Measurements from ENCODE around the gene DGKQ. TPM values are rescaled to one million over a fixed set of nuclear protein-coding genes. Genes with fewer than 3 reads are reported as not detected.
A peak's percentile ranks its signal among the peaks of the same experiment; 100 is the strongest.

The DGKQ gene
- total and polyA plus RNA-seq, 9 of the 15 experiments (the other 6 are each of a cell fraction or from before 2014, with no cell fraction given) = 0.17 to 22.0 (median 5.6) TPM

GRCh38 chr4:986879-987623 is 13.7 kb upstream of the DGKQ start, which contains the start of gene IDUA (continued):
- TF ChIP-seq UBTF (IDR thresholded peaks at IDR 0.05; ENCODE audit: borderline replicate concordance in 1 of 2, low read depth in 2 of 2, low read length in 2 of 2) = no peak
- no peak for TF ChIP-seq NCOA6 (IDR thresholded peaks at IDR 0.05)
- no peak for TF ChIP-seq PTTG1 (tag; IDR thresholded peaks at IDR 0.05; ENCODE audit: low read depth)
- no peak for TF ChIP-seq ZBTB49 (CRISPR knock-in tag; IDR thresholded peaks at IDR 0.05; ENCODE audit: borderline replicate concordance)
- no peak for TF ChIP-seq U2AF2 (optimal IDR thresholded peaks at IDR 0.05; ENCODE audit: low read depth, low read length)
- TF ChIP-seq, protein P1, sequence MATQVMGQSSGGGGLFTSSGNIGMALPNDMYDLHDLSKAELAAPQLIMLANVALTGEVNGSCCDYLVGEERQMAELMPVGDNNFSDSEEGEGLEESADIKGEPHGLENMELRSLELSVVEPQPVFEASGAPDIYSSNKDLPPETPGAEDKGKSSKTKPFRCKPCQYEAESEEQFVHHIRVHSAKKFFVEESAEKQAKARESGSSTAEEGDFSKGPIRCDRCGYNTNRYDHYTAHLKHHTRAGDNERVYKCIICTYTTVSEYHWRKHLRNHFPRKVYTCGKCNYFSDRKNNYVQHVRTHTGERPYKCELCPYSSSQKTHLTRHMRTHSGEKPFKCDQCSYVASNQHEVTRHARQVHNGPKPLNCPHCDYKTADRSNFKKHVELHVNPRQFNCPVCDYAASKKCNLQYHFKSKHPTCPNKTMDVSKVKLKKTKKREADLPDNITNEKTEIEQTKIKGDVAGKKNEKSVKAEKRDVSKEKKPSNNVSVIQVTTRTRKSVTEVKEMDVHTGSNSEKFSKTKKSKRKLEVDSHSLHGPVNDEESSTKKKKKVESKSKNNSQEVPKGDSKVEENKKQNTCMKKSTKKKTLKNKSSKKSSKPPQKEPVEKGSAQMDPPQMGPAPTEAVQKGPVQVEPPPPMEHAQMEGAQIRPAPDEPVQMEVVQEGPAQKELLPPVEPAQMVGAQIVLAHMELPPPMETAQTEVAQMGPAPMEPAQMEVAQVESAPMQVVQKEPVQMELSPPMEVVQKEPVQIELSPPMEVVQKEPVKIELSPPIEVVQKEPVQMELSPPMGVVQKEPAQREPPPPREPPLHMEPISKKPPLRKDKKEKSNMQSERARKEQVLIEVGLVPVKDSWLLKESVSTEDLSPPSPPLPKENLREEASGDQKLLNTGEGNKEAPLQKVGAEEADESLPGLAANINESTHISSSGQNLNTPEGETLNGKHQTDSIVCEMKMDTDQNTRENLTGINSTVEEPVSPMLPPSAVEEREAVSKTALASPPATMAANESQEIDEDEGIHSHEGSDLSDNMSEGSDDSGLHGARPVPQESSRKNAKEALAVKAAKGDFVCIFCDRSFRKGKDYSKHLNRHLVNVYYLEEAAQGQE (IDR thresholded peaks at IDR 0.05; ENCODE audit: borderline replicate concordance) = peak; percentile 81
- TF ChIP-seq, protein P1 (CRISPR knock-in tag; IDR thresholded peaks at IDR 0.05; ENCODE audit: low read depth) = peak; percentile 79
- no peak for TF ChIP-seq PML (IDR thresholded peaks at IDR 0.05; ENCODE audit: low read length)
- TF ChIP-seq, protein P2, sequence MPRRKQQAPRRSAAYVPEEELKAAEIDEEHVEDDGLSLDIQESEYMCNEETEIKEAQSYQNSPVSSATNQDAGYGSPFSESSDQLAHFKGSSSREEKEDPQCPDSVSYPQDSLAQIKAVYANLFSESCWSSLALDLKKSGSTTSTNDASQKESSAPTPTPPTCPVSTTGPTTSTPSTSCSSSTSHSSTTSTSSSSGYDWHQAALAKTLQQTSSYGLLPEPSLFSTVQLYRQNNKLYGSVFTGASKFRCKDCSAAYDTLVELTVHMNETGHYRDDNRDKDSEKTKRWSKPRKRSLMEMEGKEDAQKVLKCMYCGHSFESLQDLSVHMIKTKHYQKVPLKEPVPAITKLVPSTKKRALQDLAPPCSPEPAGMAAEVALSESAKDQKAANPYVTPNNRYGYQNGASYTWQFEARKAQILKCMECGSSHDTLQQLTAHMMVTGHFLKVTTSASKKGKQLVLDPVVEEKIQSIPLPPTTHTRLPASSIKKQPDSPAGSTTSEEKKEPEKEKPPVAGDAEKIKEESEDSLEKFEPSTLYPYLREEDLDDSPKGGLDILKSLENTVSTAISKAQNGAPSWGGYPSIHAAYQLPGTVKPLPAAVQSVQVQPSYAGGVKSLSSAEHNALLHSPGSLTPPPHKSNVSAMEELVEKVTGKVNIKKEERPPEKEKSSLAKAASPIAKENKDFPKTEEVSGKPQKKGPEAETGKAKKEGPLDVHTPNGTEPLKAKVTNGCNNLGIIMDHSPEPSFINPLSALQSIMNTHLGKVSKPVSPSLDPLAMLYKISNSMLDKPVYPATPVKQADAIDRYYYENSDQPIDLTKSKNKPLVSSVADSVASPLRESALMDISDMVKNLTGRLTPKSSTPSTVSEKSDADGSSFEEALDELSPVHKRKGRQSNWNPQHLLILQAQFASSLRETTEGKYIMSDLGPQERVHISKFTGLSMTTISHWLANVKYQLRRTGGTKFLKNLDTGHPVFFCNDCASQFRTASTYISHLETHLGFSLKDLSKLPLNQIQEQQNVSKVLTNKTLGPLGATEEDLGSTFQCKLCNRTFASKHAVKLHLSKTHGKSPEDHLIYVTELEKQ (CRISPR knock-in tag; IDR thresholded peaks at IDR 0.05) = no peak
- TF ChIP-seq FOS (IDR thresholded peaks at IDR 0.05; ENCODE audit: extremely low read depth, insufficient read length) = no peak
